ENCODE data around the gene CPNE2.

DNA sequence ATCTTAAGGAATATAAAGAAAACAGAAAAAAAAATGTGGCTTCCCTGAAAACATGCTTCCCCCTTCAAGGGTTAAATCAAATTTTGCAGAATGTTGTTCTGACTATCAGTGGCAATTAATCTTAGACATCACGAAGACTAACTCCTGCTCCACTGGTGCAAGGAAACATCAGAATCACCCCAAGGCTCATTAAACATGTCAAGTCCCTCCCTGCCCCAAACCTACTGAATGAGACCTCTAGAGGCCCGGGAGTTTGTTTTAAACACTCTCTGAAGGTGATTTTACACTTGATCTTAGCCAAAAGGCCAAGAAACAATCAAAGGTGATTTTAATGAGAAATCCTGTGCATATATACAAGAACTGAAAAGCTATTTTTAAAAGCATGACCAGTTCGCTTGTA lies 75.2 kb downstream of the CPNE2 start:
- no peak for TF ChIP-seq EZH2 (IDR thresholded peaks at IDR 0.05; ENCODE audit: low read length, unreplicated experiment)
- TF ChIP-seq, protein P1, sequence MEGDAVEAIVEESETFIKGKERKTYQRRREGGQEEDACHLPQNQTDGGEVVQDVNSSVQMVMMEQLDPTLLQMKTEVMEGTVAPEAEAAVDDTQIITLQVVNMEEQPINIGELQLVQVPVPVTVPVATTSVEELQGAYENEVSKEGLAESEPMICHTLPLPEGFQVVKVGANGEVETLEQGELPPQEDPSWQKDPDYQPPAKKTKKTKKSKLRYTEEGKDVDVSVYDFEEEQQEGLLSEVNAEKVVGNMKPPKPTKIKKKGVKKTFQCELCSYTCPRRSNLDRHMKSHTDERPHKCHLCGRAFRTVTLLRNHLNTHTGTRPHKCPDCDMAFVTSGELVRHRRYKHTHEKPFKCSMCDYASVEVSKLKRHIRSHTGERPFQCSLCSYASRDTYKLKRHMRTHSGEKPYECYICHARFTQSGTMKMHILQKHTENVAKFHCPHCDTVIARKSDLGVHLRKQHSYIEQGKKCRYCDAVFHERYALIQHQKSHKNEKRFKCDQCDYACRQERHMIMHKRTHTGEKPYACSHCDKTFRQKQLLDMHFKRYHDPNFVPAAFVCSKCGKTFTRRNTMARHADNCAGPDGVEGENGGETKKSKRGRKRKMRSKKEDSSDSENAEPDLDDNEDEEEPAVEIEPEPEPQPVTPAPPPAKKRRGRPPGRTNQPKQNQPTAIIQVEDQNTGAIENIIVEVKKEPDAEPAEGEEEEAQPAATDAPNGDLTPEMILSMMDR (conservative IDR thresholded peaks at IDR 0.05; ENCODE audit: low read depth, low read length), result no peak
